22Rv1 (cell line): ENCODE results near the gene LNP1.

ENCODE experiments used
- CTCF ChIP-seq: fragments of 450-650 bp; IDR thresholded peaks from 2 replicates; pipeline ENCODE4 v1.5.1; 2017; ENCODE audit warnings: mild to moderate bottlenecking
- ZFX ChIP-seq: fragments of 450-650 bp; IDR thresholded peaks from 2 replicates; pipeline ENCODE4 v1.6.1; 2017; ENCODE audit warnings: antibody characterized with exemption, borderline replicate concordance

DNA sequence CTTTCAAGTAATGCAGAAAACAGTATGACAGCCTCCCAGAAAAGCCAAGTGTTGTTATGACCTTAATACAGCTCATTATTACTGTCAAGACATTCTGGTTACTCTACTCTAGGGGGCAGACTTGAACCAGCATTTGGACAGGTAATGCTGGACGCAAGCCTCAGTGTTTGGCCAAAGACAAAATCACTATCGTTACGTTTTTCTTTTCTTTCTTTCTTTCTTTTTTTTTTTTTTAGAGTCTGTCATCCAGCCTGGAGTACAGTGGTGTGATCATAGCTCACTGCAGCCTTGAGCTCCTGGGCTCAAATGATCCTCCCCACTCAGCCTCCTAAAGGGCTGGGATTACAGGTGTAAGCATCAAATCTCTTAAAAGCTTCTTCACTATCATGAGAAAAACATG lies 61.7 kb downstream of the LNP1 start:
- TF ChIP-seq CTCF (peak; percentile 85), ZFX (no peak)
